Measurements from ENCODE around the gene VEZT. TPM values are rescaled to one million over a fixed set of nuclear protein-coding genes. Genes with fewer than 3 reads are reported as not detected.
A peak's percentile ranks its signal among the peaks of the same experiment; 100 is the strongest.

VEZT gene
- total RNA-seq, 1 donor from 2014 or later = 126 TPM

DNA sequence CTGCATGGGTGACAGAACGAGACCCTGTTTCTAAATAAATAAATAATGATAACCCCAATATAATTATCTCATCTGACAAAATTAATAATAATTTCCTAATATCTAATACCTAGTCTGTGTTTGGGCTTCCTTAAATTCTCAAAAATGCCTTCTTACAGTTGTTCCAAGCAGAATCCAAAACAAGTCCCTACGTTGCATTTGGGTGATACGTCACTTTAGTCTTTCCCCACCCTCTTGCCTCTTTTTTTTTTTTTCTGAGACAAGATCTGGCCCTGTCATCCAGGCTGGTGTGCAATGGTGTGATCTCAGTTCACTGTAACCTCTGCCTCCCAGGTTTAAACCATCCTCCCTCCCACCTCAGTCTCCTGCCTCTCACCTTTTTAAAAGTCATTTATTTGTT, 26.7 kb downstream of the VEZT start:
- H3K4me1 Mint-ChIP-seq (ENCODE audit: low read depth) = peaks cover 10% of the 10 kb centered on the region
- TF ChIP-seq, protein P1, sequence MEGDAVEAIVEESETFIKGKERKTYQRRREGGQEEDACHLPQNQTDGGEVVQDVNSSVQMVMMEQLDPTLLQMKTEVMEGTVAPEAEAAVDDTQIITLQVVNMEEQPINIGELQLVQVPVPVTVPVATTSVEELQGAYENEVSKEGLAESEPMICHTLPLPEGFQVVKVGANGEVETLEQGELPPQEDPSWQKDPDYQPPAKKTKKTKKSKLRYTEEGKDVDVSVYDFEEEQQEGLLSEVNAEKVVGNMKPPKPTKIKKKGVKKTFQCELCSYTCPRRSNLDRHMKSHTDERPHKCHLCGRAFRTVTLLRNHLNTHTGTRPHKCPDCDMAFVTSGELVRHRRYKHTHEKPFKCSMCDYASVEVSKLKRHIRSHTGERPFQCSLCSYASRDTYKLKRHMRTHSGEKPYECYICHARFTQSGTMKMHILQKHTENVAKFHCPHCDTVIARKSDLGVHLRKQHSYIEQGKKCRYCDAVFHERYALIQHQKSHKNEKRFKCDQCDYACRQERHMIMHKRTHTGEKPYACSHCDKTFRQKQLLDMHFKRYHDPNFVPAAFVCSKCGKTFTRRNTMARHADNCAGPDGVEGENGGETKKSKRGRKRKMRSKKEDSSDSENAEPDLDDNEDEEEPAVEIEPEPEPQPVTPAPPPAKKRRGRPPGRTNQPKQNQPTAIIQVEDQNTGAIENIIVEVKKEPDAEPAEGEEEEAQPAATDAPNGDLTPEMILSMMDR (IDR thresholded peaks at IDR 0.05; ENCODE audit: unreplicated experiment) = no peak
- no peaks in the 10 kb centered on the region for H3K9me3 Mint-ChIP-seq (ENCODE audit: low read depth)
- H3K36me3 Mint-ChIP-seq (ENCODE audit: insufficient read depth) = peaks cover 10% of the 10 kb centered on the region
- H3K27me3 Mint-ChIP-seq = no peaks in the 10 kb centered on the region
- H3K4me3 Mint-ChIP-seq (ENCODE audit: low read depth) = no peak overlapping the region
- no peak overlapping the region for H3K27ac Mint-ChIP-seq
- no peak for DNase-seq (ENCODE audit: low spot score, unreplicated experiment)

DNA sequence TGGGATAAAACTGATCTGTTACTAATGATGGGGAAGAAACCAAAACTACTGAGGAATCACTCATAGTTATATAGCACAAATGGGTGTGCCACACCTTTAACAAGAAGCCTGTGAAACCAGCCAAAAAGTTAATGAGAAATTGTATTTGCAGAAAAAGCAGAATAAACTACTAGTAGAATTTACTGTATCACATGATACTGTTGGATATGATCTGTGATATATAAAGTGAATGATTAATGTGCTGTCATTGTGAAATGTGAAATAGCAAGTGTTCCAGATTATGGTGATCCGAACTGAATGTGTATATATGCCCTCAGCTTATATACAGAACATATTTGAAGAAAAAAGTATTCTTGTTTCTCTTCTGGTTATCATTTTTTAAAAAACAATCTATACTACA, 30.5 kb downstream of the VEZT start:
- Mint-ChIP-seq H3K4me3 (ENCODE audit: low read depth) (no peak overlapping the region), H3K27ac (peak overlapping the region; percentile 31), H3K9me3 (ENCODE audit: low read depth) (no peaks in the 10 kb centered on the region), H3K27me3 (no peaks in the 10 kb centered on the region), H3K4me1 (ENCODE audit: low read depth) (peaks cover 9% of the 10 kb centered on the region), H3K36me3 (ENCODE audit: insufficient read depth) (peaks cover 14% of the 10 kb centered on the region)
- TF ChIP-seq, protein P1 (IDR thresholded peaks at IDR 0.05; ENCODE audit: unreplicated experiment) = no peak
- DNase-seq (ENCODE audit: low spot score, unreplicated experiment) = no peak

DNA sequence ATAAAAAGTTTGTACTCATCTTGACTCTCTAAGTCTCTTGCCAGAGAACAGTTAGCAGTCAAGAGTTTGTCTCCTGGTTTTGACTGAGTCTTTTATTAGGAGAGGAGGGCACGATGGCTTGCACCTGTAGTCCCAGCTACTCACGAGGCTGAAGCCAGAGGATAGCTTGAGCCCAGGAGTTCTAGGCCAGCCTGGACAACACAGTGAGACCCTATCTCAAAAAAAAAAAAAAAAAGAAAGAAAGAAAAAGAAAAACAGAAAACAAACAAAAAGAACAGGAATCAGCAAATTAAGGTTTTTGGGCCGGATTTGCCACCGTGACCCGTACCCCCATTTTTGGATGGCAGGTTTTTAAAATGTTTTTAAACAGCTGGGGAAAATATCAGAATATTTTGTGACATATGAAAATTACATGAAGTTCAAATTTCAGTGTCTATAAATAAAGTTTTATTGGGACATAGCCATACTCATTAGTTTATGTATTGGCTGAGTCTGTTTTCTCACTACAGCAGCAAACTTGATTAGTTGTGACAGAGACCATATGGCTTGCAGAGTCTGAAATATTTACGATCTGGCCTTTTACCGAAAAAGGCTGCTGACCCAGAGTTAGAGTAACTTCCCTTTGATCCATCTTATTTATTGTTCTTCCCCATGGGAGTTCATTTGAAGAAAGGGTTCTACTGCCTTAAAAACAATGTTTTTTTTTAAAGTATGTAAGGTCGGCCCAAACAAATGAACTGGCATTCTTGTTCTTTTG, 31.2 kb downstream of the VEZT start:
- TF ChIP-seq, protein P1 (IDR thresholded peaks at IDR 0.05; ENCODE audit: unreplicated experiment) = no peak
- Mint-ChIP-seq H3K27me3 (no peaks in the 10 kb centered on the region), H3K27ac (peak overlapping the region; percentile 31), H3K4me3 (ENCODE audit: low read depth) (no peak overlapping the region), H3K9me3 (ENCODE audit: low read depth) (no peaks in the 10 kb centered on the region), H3K4me1 (ENCODE audit: low read depth) (peaks cover 9% of the 10 kb centered on the region), H3K36me3 (ENCODE audit: insufficient read depth) (peaks cover 15% of the 10 kb centered on the region)
- DNase-seq (ENCODE audit: low spot score, unreplicated experiment) = no peak

DNA sequence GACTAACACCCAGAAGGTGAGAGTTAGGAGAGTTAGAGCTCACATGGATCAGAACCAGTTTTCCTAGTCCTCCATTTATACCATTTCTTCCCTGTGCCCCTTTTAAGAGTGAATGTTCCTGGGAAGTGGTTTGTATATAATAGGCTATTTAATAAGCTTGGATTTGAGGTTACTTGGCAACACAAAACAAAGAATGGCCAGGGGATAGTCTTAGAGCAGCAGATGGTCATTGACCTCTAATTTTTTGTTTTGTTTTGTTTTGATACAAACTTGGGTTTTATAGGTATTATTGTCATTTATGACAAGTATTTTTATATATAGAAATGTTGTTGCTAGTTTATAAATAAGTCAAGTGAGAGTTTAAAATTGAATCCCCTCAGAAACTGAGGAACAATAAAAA, 35.8 kb downstream of the VEZT start:
- Mint-ChIP-seq H3K27ac (no peak overlapping the region), H3K4me1 (ENCODE audit: low read depth) (peaks cover 8% of the 10 kb centered on the region), H3K9me3 (ENCODE audit: low read depth) (no peaks in the 10 kb centered on the region), H3K36me3 (ENCODE audit: insufficient read depth) (peaks cover 38% of the 10 kb centered on the region), H3K4me3 (ENCODE audit: low read depth) (no peak overlapping the region), H3K27me3 (no peaks in the 10 kb centered on the region)
- DNase-seq (ENCODE audit: low spot score, unreplicated experiment) = no peak
- TF ChIP-seq, protein P1 (IDR thresholded peaks at IDR 0.05; ENCODE audit: unreplicated experiment) = no peak

DNA sequence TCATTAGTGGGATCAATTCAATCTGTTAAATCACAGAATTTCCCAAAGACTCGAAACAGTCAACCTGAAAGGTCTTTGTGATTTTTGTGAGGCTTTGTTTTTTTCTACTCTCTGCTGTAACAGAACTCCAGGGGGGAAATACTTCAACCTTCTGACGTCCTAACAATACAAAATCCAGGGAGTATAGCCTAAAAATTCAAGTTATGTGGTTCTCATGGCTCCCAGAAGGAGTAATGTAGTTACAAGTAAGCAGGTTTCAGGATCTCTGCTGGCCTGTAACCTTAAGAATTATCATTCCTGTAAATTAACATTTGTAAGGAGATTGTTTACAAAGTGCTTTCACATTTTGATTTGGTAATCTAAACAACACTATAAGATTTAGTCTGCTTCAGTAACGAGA, 39.9 kb downstream of the VEZT start:
- Mint-ChIP-seq H3K36me3 (ENCODE audit: insufficient read depth) (peaks cover 33% of the 10 kb centered on the region), H3K9me3 (ENCODE audit: low read depth) (no peaks in the 10 kb centered on the region), H3K4me1 (ENCODE audit: low read depth) (no peaks in the 10 kb centered on the region), H3K27ac (no peak overlapping the region), H3K27me3 (no peaks in the 10 kb centered on the region), H3K4me3 (ENCODE audit: low read depth) (no peak overlapping the region)
- TF ChIP-seq, protein P1 (IDR thresholded peaks at IDR 0.05; ENCODE audit: unreplicated experiment) = no peak
- no peak for DNase-seq (ENCODE audit: low spot score, unreplicated experiment)

Data from progenitor cell of endocrine pancreas (in vitro differentiated cells).